SK-N-SH (cell line): ENCODE results near the gene AGBL4. TPM values are rescaled to one million over a fixed set of nuclear protein-coding genes. Genes with fewer than 3 reads are reported as not detected.

Experiments used
- CTCF ChIA-PET: fragments of 300-600, 350-600 bp; formaldehyde crosslinking; extraction: SDS; loops from one replicate; lab custom pipeline; 2021; lab: Yijun Ruan, JAX
- POLR2A ChIA-PET: fragments of 350-600 bp; sonication (Branson Sonifier 250); formaldehyde crosslinking; extraction: SDS; loops from one replicate; lab custom pipeline; 2020; ENCODE audit warnings: antibody characterized with exemption, inconsistent platforms; lab: Yijun Ruan, JAX
- DNase-seq: peaks from one replicate; pipeline ENCODE4 v3.0.0; 2012
- H2AFZ ChIP-seq: fragments of 200-600 bp; sonication (generic); 2 replicates; pipeline ENCODE4 v1.8.1; 2016; ENCODE audit warnings: antibody characterized with exemption, mild to moderate bottlenecking, low read depth
- H3F3A ChIP-seq: fragments of 200-600 bp; sonication (generic); replicated peaks from 2 replicates; pipeline ENCODE3; 2016; ENCODE audit warnings: antibody characterized with exemption, mild to moderate bottlenecking; ENCODE audit not compliant: insufficient read depth
- H3K27ac ChIP-seq, 2 experiments: fragments of 200-500 bp in 1 of 2; fragments of 200-600 bp in 1 of 2; sonication (Bioruptor generic) in 1 of 2; sonication (generic), shearing (Covaris generic) in 1 of 2; 2 replicates each; pipeline versions ENCODE4 v1.5.1 to v1.6.1; 2014 to 2016; ENCODE audit warnings: low read depth in 2 of 2, inconsistent platforms in 1 of 2, low read length in 1 of 2, mild to moderate bottlenecking in 1 of 2, mixed read lengths in 1 of 2
- H3K27me3 ChIP-seq: fragments of 200-600 bp; sonication (generic), shearing (Covaris generic); 2 replicates; pipeline ENCODE4 v1.6.1; 2016; ENCODE audit warnings: mixed run types; ENCODE audit not compliant: insufficient read depth
- H3K36me3 ChIP-seq, 2 experiments: fragments of 200-500 bp in 1 of 2; fragments of 200-600 bp in 1 of 2; sonication (Bioruptor generic) in 1 of 2; sonication (generic) in 1 of 2; replicated peaks in 1 of 2; 2 replicates each; pipeline versions ENCODE3 to v1.5.1; 2014 to 2016; ENCODE audit warnings: low read length in 1 of 2, mild to moderate bottlenecking in 1 of 2; ENCODE audit not compliant: insufficient read depth in 2 of 2, control insufficient read depth in 1 of 2
- H3K4me1 ChIP-seq, 2 experiments: fragments of 200-500 bp in 1 of 2; fragments of 200-600 bp in 1 of 2; sonication (Bioruptor generic) in 1 of 2; sonication (generic), shearing (Covaris generic) in 1 of 2; 2 replicates each; pipeline versions ENCODE4 v1.5.1 to v1.6.1; 2014 to 2016; ENCODE audit warnings: low read depth in 1 of 2, low read length in 1 of 2, mixed run types in 1 of 2; ENCODE audit not compliant: insufficient read depth in 2 of 2, control insufficient read depth in 1 of 2
- H3K4me2 ChIP-seq: fragments of 200-600 bp; sonication (generic), shearing (Covaris generic); 2 replicates; pipeline ENCODE4 v1.6.1; 2017; ENCODE audit warnings: mixed run types
- H3K4me3 ChIP-seq, 2 experiments: fragments of 200-500 bp in 1 of 2; fragments of 200-600 bp in 1 of 2; sonication (Bioruptor generic) in 1 of 2; sonication (generic), shearing (Covaris generic) in 1 of 2; 2 replicates each; pipeline versions ENCODE4 v1.5.1 to v1.8.1; 2014 to 2016; ENCODE audit warnings: low read depth in 2 of 2, inconsistent platforms in 1 of 2, low read length in 1 of 2, mild to moderate bottlenecking in 1 of 2, mixed read lengths in 1 of 2, moderate library complexity in 1 of 2
- H3K79me2 ChIP-seq: fragments of 200-600 bp; sonication (generic); 2 replicates; pipeline ENCODE4 v1.8.1; 2017; ENCODE audit warnings: mild to moderate bottlenecking; ENCODE audit not compliant: insufficient read depth
- H3K9ac ChIP-seq: fragments of 200-600 bp; sonication (generic); 2 replicates; pipeline ENCODE4 v1.6.1; 2017; ENCODE audit warnings: mixed run types
- H3K9me2 ChIP-seq: fragments of 200-600 bp; sonication (generic); 2 replicates; pipeline ENCODE4 v1.6.1; 2017; ENCODE audit warnings: mixed run types
- H3K9me3 ChIP-seq: fragments of 200-600 bp; sonication (generic); 2 replicates; pipeline ENCODE4 v1.6.1; 2017; ENCODE audit warnings: mixed run types, mild to moderate bottlenecking, moderate library complexity
- H4K20me1 ChIP-seq: fragments of 200-600 bp; sonication (generic); 2 replicates; pipeline ENCODE4 v1.6.1; 2017; ENCODE audit warnings: mild to moderate bottlenecking, mixed run types; ENCODE audit not compliant: insufficient read depth
- EZH2phosphoT487 ChIP-seq: fragments of 200-600 bp; sonication (generic); IDR thresholded peaks from 2 replicates; pipeline ENCODE4 v1.6.1; 2017; ENCODE audit warnings: low read depth, mixed run types, mild to moderate bottlenecking, antibody characterized with exemption, moderate library complexity, borderline replicate concordance
- GATA2 ChIP-seq: sonication (generic); formaldehyde crosslinking; IDR thresholded peaks from 2 replicates; pipeline ENCODE4 v1.5.0; 2020; ENCODE audit warnings: mild to moderate bottlenecking, missing genetic modification reagents
- JUND ChIP-seq: IDR thresholded peaks from 2 replicates; pipeline ENCODE4 v1.4.0; 2012
- MEF2A ChIP-seq: IDR thresholded peaks from 2 replicates; pipeline ENCODE4 v1.4.0; 2012; ENCODE audit warnings: low read depth, borderline replicate concordance
- PBX3 ChIP-seq: IDR thresholded peaks from 2 replicates; pipeline ENCODE4; 2012
- SIN3A ChIP-seq: IDR thresholded peaks from 2 replicates; pipeline ENCODE4 v1.6.1; 2012; ENCODE audit warnings: low read depth, mild to moderate bottlenecking, low read length, moderate library complexity, borderline replicate concordance
- SMC3 ChIP-seq: IDR thresholded peaks from 2 replicates; pipeline ENCODE4 v1.6.1; 2012; ENCODE audit warnings: low read depth, low read length, improper control_type of control experiment
- TCF12 ChIP-seq: IDR thresholded peaks from 2 replicates; pipeline ENCODE4 v1.4.0; 2012
- USF1 ChIP-seq: IDR thresholded peaks from 2 replicates; pipeline ENCODE4 v1.4.0; 2012; ENCODE audit warnings: low read depth, borderline replicate concordance
- WGBS: methylation state at CpG from one replicate; pipeline ENCODE4 v1.1.6; 2017; ENCODE audit warnings: low lambda C conversion rate; 5-methylcytosine and 5-hydroxymethylcytosine counted together
- polyA plus RNA-seq, 3 experiments: library from polyadenylated mRNA; depleted of rRNA; stranded (reverse); fragments of >200 nt; gene quantifications; 2 replicates each; pipeline ENCODE4 v1.2.3, GENCODE V29; 2012

The AGBL4 gene
- polyA plus RNA-seq, 1 of the 3 experiments (the other 2 are of a cell fraction): 0.07 TPM

- POLR2A ChIA-PET: no interaction called here
These were observed 1083.4 kb downstream of the AGBL4 start for GRCh38 chr1:48940354-48940753.

GRCh38 chr1:48939828-48940227 lies 1083.9 kb downstream of the AGBL4 start:
- Histone ChIP-seq H3K9ac (no peak overlapping the region), H3K27me3 (no peaks in the 10 kb centered on the region), H3K27ac (no peak overlapping the region), H3K79me2 (no peaks in the 10 kb centered on the region), H3K36me3 (no peaks in the 10 kb centered on the region), H4K20me1 (no peaks in the 10 kb centered on the region), H3F3A (no peaks in the 10 kb centered on the region), H2AFZ (peak overlapping the region; percentile 55; the same call in 1 of the 2 replicates), H3K4me2 (peak overlapping the region; percentile 29; the same call in 1 of the 2 replicates), H3K9me2 (no peaks in the 10 kb centered on the region), H3K9me3 (no peaks in the 10 kb centered on the region), H3K4me3 (no peak overlapping the region), H3K4me1 (peaks cover 8 to 21% of the 10 kb centered on the region in 2 experiments; a peak in 3 of 4 replicates)
- TF ChIP-seq SIN3A (no peak), MEF2A (0 out of 2 replicates have a peak, but pooled peaks have one; percentile 18), USF1 (no peak)
- ChIA-PET POLR2A (no interaction called here), CTCF (interaction anchor here (1.0 kb wide), 1 partner anchor 9 kb away, joined by 3 read pairs; no protein-coding TSS in a partner anchor)
- WGBS: 68% methylated on average over 4 of the region's 6 CpGs
- DNase-seq: no peak

More at GRCh38 chr1:48940354-48940753, 1083.4 kb downstream of the AGBL4 start:
- Histone ChIP-seq H4K20me1 (no peaks in the 10 kb centered on the region), H3K27me3 (no peaks in the 10 kb centered on the region), H3F3A (no peaks in the 10 kb centered on the region), H3K4me1 (peaks cover 8 to 21% of the 10 kb centered on the region in 2 experiments; a peak in 3 of 4 replicates), H3K9me3 (no peaks in the 10 kb centered on the region), H3K9me2 (no peaks in the 10 kb centered on the region), H3K4me3 (no peak overlapping the region), H3K9ac (no peak overlapping the region), H3K36me3 (no peaks in the 10 kb centered on the region), H3K4me2 (no peak overlapping the region), H3K79me2 (no peaks in the 10 kb centered on the region), H2AFZ (no peak overlapping the region), H3K27ac (no peak overlapping the region)
- DNase-seq: no peak
- TF ChIP-seq EZH2phosphoT487 (no peak), JUND (no peak), MEF2A (no peak), SMC3 (no peak)
- CTCF ChIA-PET: interaction anchor here (0.7 to 1.7 kb wide), 10 partner anchors 8 to 1408 kb away, joined by 3 to 4 read pairs (median 4); no protein-coding TSS in a partner anchor
- 95% methylated on average over 2 of the region's 2 CpGs for WGBS

GRCh38 chr1:48939042-48939441 lies 1084.7 kb downstream of the AGBL4 start:
- WGBS: 46% methylated on average over 3 of the region's 3 CpGs

More at GRCh38 chr1:48939042-48939441, 1084.7 kb downstream of the AGBL4 start:
- no peaks in the 10 kb centered on the region for H3K27me3 ChIP-seq
- DNase-seq: no peak
- no peaks in the 10 kb centered on the region for H3K9me3 ChIP-seq
- no peak overlapping the region for H3K4me3 ChIP-seq
- no peaks in the 10 kb centered on the region for H3K9me2 ChIP-seq
- POLR2A ChIA-PET: no interaction called here
- peak overlapping the region; percentile 55; the same call in 1 of the 2 replicates for H2AFZ ChIP-seq
- CTCF ChIA-PET: interaction anchor here (1.0 kb wide), 1 partner anchor 9 kb away, joined by 3 read pairs; no protein-coding TSS in a partner anchor
- H3K27ac ChIP-seq: no peak overlapping the region
- no peaks in the 10 kb centered on the region for H3K79me2 ChIP-seq
- peaks cover 8 to 21% of the 10 kb centered on the region in 2 experiments; a peak in 3 of 4 replicates for H3K4me1 ChIP-seq
- H3F3A ChIP-seq: no peaks in the 10 kb centered on the region
- peak; percentile 30; the same call in 1 of the 2 replicates for TF ChIP-seq JUND
- peak; percentile 47; the same call in 1 of the 2 replicates for TF ChIP-seq GATA2 (CRISPR knock-in tag)
- TF ChIP-seq PBX3: peak; percentile 56; the same call in 1 of the 2 replicates
- TF ChIP-seq TCF12: peak; percentile 26; the same call in 1 of the 2 replicates
- no peak for TF ChIP-seq USF1
- TF ChIP-seq, all 33 proteins: peak for 4
- Histone ChIP-seq H4K20me1 (no peaks in the 10 kb centered on the region), H3K4me2 (no peak overlapping the region), H3K36me3 (no peaks in the 10 kb centered on the region), H3K9ac (no peak overlapping the region)
